22Rv1 (cell line): Measurements from ENCODE around the gene RNF217.

Experiments
- CTCF ChIP-seq: fragments of 450-650 bp; IDR thresholded peaks from 2 replicates; pipeline ENCODE4 v1.5.1; 2017; ENCODE audit warnings: mild to moderate bottlenecking
- ZFX ChIP-seq: fragments of 450-650 bp; IDR thresholded peaks from 2 replicates; pipeline ENCODE4 v1.6.1; 2017; ENCODE audit warnings: antibody characterized with exemption, borderline replicate concordance

- TF ChIP-seq CTCF (no peak), ZFX (no peak)
Measured at GRCh38 chr6:125073071-125073470, 110.8 kb downstream of the RNF217 start.
